ENCODE measurements around the gene VPS26A. TPM values are rescaled to one million over a fixed set of nuclear protein-coding genes. Genes with fewer than 3 reads are reported as not detected.

VPS26A gene
- polyA plus RNA-seq, 3 donors = 10.1 to 58.3 (median 42.1) TPM

- H3K4me2 ChIP-seq (replicated peaks; ENCODE audit: extremely low read depth, low read length, poor library complexity, severe bottlenecking) = no peak overlapping the region
- Mint-ChIP-seq H3K4me3 (no peak overlapping the region), H3K27ac (peak overlapping the region in 2 of 7 donors; percentile 35 to 58), H3K4me1 (peaks cover 4% of the 10 kb centered on the region), H3K27me3 (ENCODE audit: low read depth in 3 of 3) (no peaks in the 10 kb centered on the region), H3K9me3 (peaks cover 0 to 3% (median 0%) of the 10 kb centered on the region in 7 donors), H3K36me3 (peaks cover 20 to 41% of the 10 kb centered on the region in 2 donors)
- H2AFZ ChIP-seq (ENCODE audit: insufficient read depth, low read depth, low read length, poor library complexity, severe bottlenecking) = no peak overlapping the region
- 88% methylated on average over 2 of the region's 2 CpGs for WGBS (ENCODE audit: insufficient coverage)
- TF ChIP-seq CTCF (IDR thresholded peaks at IDR 0.05) = no peak
- no peaks in the 10 kb centered on the region for H3K9me3 ChIP-seq (replicated peaks in 1 of 2; ENCODE audit: control insufficient read depth in 1 of 2, insufficient read depth in 1 of 2, low read length in 2 of 2)
- H3K79me2 ChIP-seq (ENCODE audit: insufficient read depth, low read length) = peaks cover 17% of the 10 kb centered on the region
- DNase-seq = peak in 1 of 3 donors; percentile 55
- peaks cover 53% of the 10 kb centered on the region for H4K20me1 ChIP-seq (ENCODE audit: insufficient read depth, low read length)
- peaks cover 0 to 2% of the 10 kb centered on the region in 2 donors for H3K4me1 ChIP-seq (ENCODE audit: control insufficient read depth in 1 of 2, insufficient read depth in 2 of 2, low read length in 2 of 2)
- no peak overlapping the region for H3K27ac ChIP-seq (ENCODE audit: low read depth in 1 of 2, low read length in 2 of 2)
- H3K36me3 ChIP-seq (replicated peaks in 1 of 2; ENCODE audit: control insufficient read depth in 1 of 2, insufficient read depth in 2 of 2, low read length in 2 of 2) = peaks cover 28 to 31% of the 10 kb centered on the region in 2 donors
- no peaks in the 10 kb centered on the region for H3K27me3 ChIP-seq (ENCODE audit: control insufficient read depth in 2 of 2, insufficient read depth in 2 of 2, low read length in 2 of 2)
- H3K9ac ChIP-seq (ENCODE audit: insufficient read depth, low read length, poor library complexity, severe bottlenecking) = no peak overlapping the region
- H3K4me3 ChIP-seq (replicated peaks in 1 of 3; ENCODE audit: low read depth in 2 of 3, low read length in 3 of 3) = no peak overlapping the region
- intact Hi-C loops (cut with micrococcal nuclease) = no loop called here
Observed at GRCh38 chr10:69107699-69108098, 16.3 kb upstream of the VPS26A start.

GRCh38 chr10:69119896-69120295 is 4.1 kb upstream of the VPS26A start:
- peaks cover 10% of the 10 kb centered on the region for H3K79me2 ChIP-seq (ENCODE audit: insufficient read depth, low read length)
- no peaks in the 10 kb centered on the region for H3K9me3 Mint-ChIP-seq
- no peak overlapping the region for H2AFZ ChIP-seq (ENCODE audit: insufficient read depth, low read depth, low read length, poor library complexity, severe bottlenecking)
- no peak overlapping the region for H3K4me3 Mint-ChIP-seq
- H3K9ac ChIP-seq (ENCODE audit: insufficient read depth, low read length, poor library complexity, severe bottlenecking) = no peak overlapping the region
- no peak for DNase-seq
- no peak overlapping the region for H3K4me2 ChIP-seq (replicated peaks; ENCODE audit: extremely low read depth, low read length, poor library complexity, severe bottlenecking)
- intact Hi-C loops (cut with micrococcal nuclease) = loop anchor here in 1 of 2 donors (5.0 to 10.0 kb wide), 3 partner anchors 55 to 163 kb away; partner anchors contain the start of genes DDX21 and KIFBP
- no peaks in the 10 kb centered on the region for H3K36me3 ChIP-seq (replicated peaks in 1 of 2; ENCODE audit: control insufficient read depth in 1 of 2, insufficient read depth in 2 of 2, low read length in 2 of 2)
- no peaks in the 10 kb centered on the region for H3K9me3 ChIP-seq (replicated peaks in 1 of 2; ENCODE audit: control insufficient read depth in 1 of 2, insufficient read depth in 1 of 2, low read length in 2 of 2)
- no peak overlapping the region for H3K27ac ChIP-seq (ENCODE audit: low read depth in 1 of 2, low read length in 2 of 2)
- H3K4me3 ChIP-seq (replicated peaks in 1 of 3; ENCODE audit: low read depth in 2 of 3, low read length in 3 of 3) = no peak overlapping the region
- no peak for TF ChIP-seq CTCF (IDR thresholded peaks at IDR 0.05)
- H3K4me1 ChIP-seq (ENCODE audit: control insufficient read depth in 1 of 2, insufficient read depth in 2 of 2, low read length in 2 of 2) = peaks cover 11 to 16% of the 10 kb centered on the region in 2 donors
- H3K27ac Mint-ChIP-seq = no peak overlapping the region
- WGBS (ENCODE audit: insufficient coverage) = no CpG with 5 or more reads among the region's 1 CpG
- peaks cover 9% of the 10 kb centered on the region for H3K4me1 Mint-ChIP-seq
- no peaks in the 10 kb centered on the region for H3K36me3 Mint-ChIP-seq
- no peaks in the 10 kb centered on the region for H4K20me1 ChIP-seq (ENCODE audit: insufficient read depth, low read length)
- no peaks in the 10 kb centered on the region for H3K27me3 ChIP-seq (ENCODE audit: control insufficient read depth in 2 of 2, insufficient read depth in 2 of 2, low read length in 2 of 2)
- no peaks in the 10 kb centered on the region for H3K27me3 Mint-ChIP-seq (ENCODE audit: low read depth in 3 of 3)
